CD4-positive, alpha-beta T cell treated with Interleukin-6 at 100 ng/mL for 8 hours (primary cell): ENCODE measurements around the gene DNAH2.

ENCODE experiments used
- DNase-seq: peaks from one replicate; pipeline ENCODE4 v3.0.0-alpha.2; 2020; ENCODE audit warnings: mixed read lengths, low spot score

The DNAH2 gene

DNA sequence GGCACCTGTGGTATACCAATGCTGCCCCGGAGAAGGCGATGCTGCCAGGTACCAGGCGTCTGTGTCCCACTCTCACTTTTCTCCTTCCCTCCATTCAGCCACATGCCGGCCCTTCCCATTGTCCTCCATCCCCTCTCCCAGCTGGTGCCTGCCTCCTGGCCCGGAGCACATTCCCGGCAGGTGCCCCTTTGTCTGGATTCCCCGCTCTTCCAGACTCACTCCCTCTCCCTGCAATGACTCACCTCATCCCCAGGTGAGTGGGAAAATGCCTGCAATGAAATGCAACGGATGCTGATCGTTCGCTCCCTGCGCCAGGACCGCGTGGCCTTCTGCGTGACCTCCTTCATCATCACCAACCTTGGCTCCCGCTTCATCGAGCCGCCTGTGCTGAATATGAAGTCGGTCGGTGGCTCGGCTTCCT is 106.0 kb downstream of the DNAH2 start:
- DNase-seq = no peak

DNA sequence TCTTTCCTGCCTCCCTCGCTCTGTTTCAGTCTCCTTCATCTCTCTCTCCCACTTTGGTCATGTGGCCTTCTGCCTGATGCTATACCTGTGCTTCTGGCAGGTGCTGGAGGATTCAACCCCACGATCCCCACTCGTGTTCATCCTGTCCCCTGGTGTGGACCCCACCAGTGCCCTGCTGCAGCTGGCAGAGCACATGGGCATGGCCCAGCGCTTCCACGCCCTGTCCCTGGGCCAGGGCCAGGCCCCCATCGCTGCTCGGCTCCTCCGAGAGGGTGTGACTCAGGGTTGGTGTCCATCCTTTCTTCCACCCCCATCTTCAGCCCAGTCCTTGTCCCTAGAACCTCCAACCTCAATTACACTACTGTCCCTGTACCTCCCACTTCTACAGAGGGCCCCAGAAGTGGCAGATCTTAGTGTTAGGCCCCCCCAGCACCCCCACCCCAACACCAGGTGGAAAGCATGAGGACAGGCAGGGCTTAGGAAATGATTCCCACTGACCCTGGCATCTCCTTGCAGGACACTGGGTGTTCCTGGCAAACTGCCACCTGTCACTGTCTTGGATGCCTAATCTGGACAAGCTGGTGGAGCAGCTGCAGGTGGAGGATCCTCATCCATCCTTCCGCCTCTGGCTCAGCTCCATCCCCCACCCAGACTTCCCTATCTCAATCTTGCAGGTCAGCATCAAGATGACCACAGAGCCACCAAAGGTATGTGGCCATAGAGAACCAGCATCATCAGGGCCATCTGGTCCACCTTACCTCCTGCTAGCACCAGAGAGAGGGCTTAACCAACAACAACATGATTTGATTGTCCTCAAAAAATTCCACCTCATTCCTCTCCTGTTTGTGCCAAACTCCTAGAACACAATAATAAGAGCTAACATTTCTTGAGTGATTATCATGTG is 106.7 kb downstream of the DNAH2 start:
- DNase-seq = no peak

DNA sequence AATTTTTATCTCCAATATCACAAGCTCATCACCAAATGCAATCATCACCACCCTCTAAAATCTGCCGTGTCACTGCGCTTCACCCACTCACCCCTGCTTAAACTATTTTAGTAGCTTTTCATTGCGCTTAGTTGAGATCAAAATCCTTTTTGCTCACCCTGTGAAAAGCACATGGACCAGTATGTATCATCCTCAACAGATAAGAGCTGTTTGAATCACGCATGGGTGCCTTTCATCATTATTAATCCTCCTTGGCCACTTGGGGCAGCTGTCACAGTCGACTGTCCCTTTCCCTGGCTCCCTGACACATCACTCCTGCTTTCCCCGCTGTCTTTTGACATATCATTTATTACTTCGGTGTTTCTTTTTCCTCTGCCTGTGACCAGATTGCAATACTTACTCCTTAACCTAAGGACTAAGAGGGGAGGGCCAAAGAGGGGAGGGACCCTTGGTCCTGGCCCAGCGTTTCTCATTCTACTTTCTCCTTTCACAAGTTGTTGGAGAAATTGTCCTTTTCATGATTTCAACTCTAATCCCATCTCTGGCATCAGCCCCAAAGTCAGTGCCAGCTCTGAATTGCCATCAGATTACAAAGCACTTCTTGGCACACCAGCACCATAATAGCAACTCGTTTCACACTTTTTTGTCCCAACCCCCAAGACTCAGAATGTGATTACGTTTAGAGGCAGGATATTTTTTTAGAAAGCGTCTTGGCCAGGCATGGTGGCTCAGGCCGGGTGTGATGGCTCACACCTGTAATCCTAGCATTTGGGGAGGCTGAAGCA is 107.9 kb downstream of the DNAH2 start:
- no peak for DNase-seq

DNA sequence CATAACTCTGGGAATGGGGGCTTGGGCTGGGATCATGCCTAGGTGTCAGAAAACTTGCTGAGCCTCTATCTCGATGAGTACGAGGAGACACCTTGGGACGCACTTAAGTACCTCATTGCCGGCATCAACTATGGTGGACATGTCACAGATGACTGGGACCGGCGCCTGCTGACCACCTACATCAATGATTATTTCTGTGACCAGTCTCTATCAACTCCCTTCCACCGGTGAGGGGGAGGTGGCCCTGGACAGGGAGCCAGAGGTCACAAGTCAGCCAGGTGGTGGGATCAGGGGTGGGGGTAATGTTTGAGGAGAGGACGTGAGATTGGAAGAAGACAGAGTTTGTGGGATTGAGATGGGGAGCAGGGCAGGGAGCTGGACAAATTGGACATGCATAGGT is 113.1 kb downstream of the DNAH2 start:
- no peak for DNase-seq

DNA sequence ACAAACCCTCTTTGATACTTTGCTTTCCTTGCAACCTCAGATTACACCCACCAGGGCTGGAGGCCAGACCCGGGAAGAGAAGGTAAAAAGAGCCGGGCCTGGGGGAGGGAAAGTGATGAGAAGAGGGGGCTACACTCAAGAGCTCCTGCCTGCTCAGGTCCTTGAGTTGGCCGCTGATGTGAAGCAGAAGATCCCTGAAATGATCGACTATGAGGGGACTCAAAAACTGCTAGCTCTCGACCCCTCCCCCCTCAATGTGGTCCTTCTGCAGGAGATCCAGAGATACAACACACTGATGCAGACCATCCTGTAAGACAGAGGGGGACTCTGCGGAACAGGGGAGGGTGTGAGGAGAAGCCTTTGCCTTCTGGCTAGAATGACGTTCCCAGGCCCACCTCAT is 113.7 kb downstream of the DNAH2 start:
- no peak for DNase-seq

DNA sequence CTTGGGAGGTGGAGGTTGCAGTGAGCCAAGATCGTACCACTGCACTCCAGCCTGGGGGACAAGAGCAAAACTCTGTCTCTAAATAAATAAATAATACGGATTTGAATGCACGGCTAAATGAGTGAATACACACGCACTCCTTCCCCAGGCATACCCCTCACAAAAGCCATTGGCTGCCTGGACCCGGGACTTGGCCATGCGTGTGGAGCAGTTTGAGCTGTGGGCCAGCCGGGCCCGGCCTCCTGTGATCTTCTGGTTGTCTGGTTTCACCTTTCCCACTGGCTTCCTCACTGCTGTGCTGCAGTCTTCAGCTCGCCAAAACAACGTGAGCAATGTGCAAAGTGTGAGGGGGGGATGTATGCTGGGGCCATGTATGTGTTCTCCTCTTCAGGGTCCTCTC is 114.9 kb downstream of the DNAH2 start:
- no peak for DNase-seq

DNA sequence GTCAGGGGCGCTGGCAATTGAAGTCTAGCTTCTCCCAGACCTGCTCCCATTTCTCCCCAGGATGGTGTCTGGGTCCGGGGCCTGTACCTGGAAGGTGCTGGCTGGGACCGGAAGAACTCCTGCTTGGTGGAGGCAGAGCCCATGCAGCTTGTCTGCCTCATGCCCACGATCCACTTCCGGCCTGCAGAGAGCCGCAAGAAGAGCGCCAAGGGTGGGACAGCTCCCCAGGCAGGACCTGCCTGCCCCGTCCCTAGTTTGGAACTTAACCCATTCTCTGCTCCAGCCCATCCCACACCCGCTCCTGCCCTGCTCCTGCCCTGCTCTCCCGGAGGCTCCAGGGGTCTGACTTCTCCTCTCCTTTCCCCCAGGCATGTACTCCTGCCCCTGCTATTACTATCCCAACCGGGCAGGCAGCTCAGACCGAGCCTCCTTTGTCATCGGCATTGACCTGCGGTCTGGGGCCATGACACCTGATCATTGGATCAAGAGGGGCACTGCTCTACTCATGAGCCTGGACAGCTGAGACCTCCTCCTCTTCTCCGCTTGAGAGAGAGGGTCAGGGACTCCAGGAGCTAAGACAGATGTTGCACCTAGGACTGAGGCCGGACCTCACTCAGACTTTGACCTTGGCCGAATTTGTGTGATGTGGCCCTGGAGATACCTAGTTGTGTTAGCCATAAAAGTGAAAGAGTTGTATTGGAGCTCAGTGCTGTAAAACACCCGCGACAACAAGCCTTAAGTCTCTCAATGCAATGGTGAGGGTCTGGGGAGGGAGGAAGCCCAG is 115.7 kb downstream of the DNAH2 start:
- DNase-seq = no peak

DNA sequence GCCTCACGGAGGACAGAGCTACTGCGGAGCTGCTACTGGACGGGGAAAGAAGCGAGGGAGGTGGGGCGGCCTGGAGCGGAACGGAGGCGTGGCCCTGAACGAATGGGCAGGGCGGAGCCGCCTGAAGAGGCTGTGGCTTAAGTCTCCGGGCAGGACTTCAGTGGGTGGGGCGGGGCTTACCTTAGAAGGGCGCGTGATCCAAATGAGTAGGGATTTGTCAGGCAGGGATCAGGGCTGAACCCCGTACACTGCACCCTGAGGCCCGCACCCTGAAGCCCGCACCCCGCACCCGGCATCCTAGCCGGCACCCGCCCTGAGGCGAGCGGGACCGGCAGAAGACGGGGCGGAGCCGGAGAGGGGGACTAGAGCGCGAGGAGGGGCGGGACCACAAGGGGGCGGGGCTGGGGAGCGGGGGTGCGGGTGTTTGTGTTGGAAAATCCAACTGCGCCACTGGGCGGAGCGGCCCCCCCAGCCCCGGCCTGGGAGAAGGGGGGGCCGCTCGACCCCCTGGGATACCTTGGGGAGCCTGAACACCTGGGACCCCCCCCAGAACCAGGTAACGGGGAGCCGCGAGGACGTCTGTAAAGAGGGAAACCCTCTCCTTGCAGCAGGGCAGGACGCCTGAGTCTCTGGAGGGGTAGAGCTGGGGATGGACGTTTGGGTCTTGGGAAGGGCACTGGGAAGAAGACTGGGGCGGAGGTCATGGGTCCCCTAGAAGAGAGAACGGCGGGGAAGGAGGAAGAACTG is 116.4 kb downstream of the DNAH2 start, which contains the start of gene KDM6B:
Gene KDM6B (plus strand): TSS at position 423 of the 747 bp plus-strand sequence. CDS start 11,338 bp downstream, outside the sequence.
- DNase-seq = peak; percentile 87

DNA sequence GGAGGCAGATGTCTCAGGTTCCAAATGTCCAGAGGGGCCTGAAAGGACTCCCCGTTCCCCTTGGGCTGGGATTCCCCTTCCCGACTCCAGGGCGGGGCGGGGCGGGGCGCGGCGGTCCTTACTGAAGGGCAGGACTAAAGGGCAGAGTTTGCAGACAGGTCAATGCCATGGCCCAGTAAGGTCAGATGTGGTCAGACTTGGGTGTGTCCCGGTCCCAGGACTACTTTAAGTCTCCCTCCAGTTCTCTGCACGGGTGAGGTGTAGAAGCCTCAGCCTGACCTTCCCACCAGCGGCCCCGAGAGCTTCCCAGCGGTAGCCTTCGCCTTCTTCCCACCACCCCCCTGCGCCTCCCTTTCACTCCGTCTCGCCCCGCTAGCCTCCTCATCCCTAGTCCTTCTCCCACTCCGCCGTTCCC is 117.0 kb downstream of the DNAH2 start:
- peak; percentile 50 for DNase-seq

DNA sequence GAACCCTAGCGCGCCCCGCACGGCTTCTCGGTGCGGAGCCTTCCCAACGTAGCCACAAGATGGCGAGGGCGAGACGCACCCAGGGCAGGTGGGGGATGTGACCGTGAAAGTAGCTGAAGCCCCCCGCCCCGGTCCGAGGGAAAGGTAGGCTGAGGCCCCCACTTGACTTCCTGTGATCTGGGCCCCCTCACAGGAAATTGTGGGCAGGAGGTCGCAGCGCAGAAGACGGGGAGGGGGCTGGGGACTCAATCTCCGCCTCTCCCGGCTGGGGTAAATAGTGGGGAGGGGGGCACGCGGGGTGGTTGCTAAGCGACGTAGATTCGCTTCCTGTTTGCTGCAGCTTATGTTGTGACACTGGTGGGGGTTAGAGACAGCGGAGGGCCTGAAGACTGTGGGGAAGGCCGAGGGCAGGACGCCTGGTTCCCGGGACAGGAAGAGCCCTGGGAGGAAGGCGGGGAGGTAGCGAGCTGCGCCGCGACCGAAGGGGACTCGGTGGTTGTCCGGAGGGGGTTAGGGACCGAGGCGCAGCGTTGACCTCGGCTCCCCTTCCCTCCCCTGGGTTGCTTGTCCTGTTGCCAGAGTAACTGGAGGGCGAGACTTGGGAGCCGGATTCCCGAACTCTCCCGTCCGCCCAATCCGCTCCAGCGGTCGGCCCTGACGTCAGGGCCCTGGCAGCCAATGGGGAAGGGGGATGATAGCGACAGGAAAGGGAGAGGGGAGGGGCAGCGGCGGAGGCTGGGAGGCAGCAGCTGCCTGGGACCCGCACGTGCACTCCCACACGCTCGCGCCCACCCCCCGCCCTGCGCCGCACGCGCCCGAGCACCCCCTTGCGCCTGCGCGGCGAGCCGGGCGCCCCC is 117.6 kb downstream of the DNAH2 start:
- DNase-seq = peak; percentile 90

DNA sequence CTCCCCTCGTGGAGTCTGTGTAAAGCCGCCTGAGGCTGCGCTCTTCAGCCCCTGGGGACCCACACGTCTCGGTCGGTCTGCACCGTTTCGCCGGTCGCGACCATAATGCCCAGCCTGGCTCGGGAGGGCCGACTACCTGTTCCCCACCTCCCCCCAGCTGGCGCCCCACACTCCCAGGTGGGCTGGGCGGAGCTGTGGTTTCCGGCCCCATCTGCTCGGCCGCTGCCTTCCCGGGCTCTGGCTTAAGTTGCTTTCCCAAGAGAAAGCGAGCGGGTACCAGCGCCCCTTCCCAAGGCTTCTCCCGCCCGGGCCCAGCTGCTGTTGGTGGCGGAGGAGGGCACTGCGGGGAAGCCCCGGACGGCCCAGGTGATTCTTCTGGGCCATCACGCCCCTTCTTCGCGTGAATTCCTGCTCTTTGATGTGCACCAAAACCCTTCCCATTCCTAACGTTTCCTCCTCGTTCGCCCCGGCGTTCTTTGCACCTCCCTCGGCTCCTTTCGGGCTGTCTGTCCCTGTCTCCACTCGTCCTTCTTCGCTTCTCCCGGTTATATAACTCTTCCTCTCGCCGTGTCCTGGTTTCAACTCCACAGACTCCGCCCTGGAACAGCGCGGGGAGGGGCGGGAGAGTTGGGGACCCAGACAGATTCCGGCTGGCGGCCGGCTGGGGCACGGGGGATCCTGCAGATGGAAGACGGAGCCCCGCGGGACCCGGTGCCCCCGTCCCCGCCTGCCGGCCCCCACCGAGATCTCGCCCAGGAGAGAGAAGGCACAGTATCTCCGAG is 118.5 kb downstream of the DNAH2 start:
- DNase-seq = peak; percentile 33

DNA sequence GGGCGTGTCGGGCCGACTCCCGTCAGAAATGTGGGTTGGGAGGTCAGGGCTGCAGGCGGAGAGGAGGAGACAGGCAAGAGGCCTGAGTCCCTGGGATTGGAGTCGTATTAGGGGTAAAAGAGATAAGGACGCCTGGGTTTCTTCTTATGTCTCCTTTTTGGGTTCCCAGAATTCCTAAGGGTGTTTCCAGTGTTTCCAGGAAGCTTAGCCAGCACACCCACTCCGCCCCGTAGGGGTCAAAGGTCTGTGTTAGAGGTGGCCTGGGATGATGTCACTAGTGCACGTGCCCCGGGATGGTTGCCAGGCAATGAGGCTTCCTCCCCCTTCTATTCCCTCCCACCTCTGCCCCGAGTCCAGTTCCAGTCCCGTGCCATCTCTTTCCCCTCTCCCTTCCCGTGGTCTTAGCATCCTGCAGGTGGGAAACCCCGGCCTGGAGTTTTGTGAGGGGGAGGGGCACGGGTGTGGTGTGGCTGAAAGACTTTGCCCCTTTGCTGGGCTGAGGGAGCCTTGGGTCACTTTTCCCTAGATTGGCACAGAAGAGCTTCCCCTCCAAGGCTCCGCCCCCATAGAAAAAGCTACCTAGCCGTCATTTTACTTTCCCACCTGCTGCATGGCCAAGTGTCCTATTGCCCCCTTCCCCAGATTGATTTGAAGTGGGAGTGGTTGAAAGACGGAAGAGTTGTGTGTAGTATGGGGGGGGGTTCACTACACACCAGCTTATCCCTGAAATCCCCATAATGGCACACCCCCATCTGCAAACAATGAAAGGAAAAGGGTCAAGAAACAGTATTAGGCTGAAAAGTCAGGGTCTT is 119.3 kb downstream of the DNAH2 start:
- DNase-seq = peak; percentile 46

DNA sequence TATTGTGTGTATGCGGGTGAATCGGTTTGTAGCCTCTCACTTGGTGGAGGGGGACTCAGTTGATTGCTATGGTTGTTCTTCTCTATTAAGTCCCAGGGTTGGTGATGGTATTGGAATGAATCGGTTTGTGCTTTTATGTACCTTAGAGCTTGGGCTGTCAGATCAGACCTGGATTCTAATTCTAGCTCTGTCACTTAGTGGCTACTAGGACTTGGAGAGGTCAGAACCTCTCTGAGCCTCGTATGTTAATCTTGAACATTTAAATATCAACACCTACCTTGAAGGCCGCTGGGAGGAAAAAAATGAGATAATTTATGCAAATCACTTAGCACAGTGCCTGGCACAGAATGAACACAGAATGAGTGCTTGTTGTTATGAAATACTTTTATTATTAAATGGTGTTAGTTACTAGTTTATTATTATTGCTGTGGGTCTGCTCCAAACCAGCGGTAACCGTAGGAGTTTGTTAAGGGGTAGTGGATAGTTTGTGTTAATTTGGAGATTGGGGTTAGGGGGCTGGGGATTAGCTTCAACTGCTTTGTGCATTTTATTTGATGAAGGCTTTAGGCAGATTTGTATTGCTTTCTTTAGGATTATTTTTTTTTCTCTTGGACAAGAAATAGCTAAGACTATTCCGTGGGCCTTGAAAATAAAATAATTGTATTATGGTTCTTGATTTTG is 120.0 kb downstream of the DNAH2 start:
- no peak for DNase-seq

DNA sequence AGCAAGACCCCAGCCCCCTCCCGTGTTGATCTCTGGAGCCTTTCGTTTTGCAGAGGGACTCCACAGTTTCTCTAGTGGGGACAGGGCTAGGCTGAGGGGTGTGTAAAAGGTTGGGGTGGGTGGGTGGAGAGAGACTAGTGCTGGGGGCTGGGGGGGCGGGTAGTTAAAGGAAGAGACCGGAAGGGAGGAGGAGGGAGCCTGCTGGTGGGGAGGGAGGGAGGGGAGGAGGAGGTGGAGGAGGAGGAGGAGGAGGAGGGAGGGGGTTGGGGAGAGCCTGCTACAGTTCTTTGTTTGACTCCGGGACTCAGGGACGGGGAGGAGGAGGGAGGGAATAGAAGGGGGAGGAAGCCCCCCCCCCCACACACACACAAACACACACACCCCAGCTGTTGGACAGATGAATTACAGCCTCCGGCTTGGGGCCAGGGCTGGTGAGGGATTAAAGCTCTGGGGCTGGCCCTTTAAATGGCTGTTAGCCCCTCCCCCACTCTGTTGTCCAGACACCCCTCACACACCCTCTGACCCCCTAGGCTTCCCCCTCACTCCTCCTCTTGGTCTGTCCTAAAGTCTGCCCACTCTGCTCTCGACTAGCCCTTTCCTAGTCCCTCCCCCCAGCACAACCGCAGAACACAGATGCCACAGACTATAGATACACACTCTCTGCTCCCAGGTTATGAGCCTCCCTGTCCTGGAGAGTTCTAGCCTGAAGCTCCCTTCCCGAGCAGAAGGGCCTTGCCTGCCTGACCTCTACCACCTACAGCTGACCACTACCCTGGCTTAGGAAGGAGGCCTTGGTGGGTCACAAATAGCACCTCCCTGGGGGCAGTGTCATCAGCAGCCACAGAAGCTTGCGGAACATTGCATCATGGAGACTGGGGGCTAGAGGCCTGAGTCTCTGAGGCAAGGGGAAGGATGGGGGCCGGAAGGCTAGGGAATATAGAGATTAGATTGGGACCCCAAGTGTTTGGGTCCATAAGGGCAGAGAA is 120.8 kb downstream of the DNAH2 start:
- peak; percentile 42 for DNase-seq

DNA sequence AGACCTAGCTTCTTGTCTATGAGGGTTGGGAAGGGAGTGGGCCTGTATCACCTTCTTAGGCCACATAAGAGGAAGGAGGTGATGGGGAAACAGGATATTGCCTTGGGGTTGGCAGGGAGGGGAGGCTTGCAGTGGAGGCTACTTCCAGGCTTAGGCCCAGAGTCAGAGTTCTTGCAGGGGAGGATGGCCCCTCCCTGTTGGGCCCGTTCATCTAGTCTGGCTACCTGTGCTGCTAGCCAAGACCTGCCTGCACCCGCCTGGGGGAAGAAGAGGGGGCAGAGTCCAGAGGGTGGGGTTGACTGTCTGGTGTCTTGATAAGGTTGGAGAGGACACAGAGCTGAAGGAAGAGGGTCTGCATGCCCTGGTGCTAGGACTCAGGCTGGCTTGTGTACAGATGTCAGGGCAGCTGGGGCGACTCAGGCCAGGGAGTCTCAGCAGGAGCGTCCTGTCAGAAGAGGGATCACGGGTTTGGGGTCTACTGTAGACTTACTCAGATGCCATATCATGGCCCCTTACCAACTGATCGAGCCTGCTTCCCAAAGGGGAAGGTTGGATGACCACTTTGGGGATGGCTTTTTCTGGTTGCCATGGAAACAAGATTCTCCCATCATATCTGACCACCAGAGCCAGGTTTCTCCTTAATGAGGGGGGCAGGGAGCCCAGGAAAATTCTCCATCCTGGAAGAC is 121.8 kb downstream of the DNAH2 start:
- DNase-seq = no peak

DNA sequence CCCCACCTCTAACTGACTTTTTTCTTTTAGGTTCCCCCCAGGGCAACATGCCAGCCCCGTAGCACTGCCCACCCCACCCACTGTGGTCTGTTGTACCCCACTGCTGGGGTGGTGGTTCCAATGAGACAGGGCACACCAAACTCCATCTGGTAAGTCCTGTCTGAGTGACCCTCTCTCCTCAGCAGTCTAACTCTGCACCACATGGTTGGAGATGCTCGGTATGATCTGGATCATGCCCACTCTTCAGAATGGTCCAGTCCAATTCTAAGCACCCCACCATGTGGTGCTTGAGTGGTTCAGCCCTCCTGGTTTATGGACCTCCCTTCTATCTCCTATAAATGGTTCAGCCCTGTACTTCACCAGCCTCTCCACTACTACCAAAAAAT is 122.3 kb downstream of the DNAH2 start:
- no peak for DNase-seq
